Dermis lymphatic vessel endothelial cell (primary cell): Measurements from ENCODE around the gene ZPBP. TPM values are rescaled to one million over a fixed set of nuclear protein-coding genes. Genes with fewer than 3 reads are reported as not detected.

Source experiments
- total RNA-seq: library from RNA; depleted of rRNA; stranded (reverse); fragments of >200 nt; gene quantifications from 2 replicates; pipeline ENCODE4 v1.2.1, GENCODE V29; 2014

The ZPBP gene
- not detected in 2 replicates for total RNA-seq

GRCh38 chr7:50092579-50093491, at the start of gene ZPBP:
TSS of gene ZPBP (minus strand) at chr7:50093246. CDS start at chr7:50093194, 52 bp downstream.

Other genes starting within 250 kb of the ZPBP start
- 0.11 and 0.17 TPM in 2 replicates for gene IKZF1, start 211.5 kb upstream of the ZPBP start, total RNA-seq